HL-60 (cell line): ENCODE data around the gene RAET1L.
"Not testable (repeated sequence)": the region's sequence is repeated elsewhere in the genome, so short reads cannot be mapped to it uniquely, and the experiment has no call there.

ENCODE experiments used
- DNase-seq, 2 experiments: peaks; one replicate each; pipeline ENCODE4 v3.0.0-alpha.2; 2010 to 2020; ENCODE audit warnings: low read depth in 1 of 2, low spot score in 1 of 2
- H3K27ac ChIP-seq: fragments of 250-450 bp; sonication (Bioruptor Pico); replicated peaks from 2 replicates; pipeline ENCODE4 v1.5.1; 2020; ENCODE audit warnings: mild to moderate bottlenecking, moderate library complexity
- H3K27me3 ChIP-seq: fragments of 250-450 bp; sonication (Bioruptor Pico); 2 replicates; pipeline ENCODE4 v1.5.1; 2021; ENCODE audit warnings: mild to moderate bottlenecking, moderate library complexity; ENCODE audit not compliant: insufficient read depth, poor library complexity, severe bottlenecking
- H3K4me3 ChIP-seq: replicated peaks from 2 replicates; pipeline ENCODE4 v1.5.1; 2011; ENCODE audit warnings: mild to moderate bottlenecking, control low read depth, low read length; ENCODE audit not compliant: insufficient read depth
- CTCF ChIP-seq: IDR thresholded peaks from one replicate; pipeline ENCODE4 v1.5.1; 2011; ENCODE audit warnings: low read length, control low read depth, inconsistent platforms; ENCODE audit not compliant: insufficient read depth
- GABPA ChIP-seq: IDR thresholded peaks from 2 replicates; pipeline ENCODE4 v1.6.1; 2012; ENCODE audit warnings: low read depth
- POLR2AphosphoS5 ChIP-seq: IDR thresholded peaks from 2 replicates; pipeline ENCODE4 v1.6.1; 2012; ENCODE audit warnings: low read depth
- REST ChIP-seq: IDR thresholded peaks from 2 replicates; pipeline ENCODE4 v1.6.1; 2012; ENCODE audit warnings: low read depth; ENCODE audit not compliant: insufficient replicate concordance
- SPI1 ChIP-seq: IDR thresholded peaks from 2 replicates; pipeline ENCODE4 v1.6.1; 2012; ENCODE audit warnings: low read depth, mild to moderate bottlenecking, borderline replicate concordance
- long read RNA-seq: library from polyadenylated mRNA; unstranded; transcript quantifications from one replicate; pipeline ENCODE4 v2.0.0, GENCODE V29; 2020

The RAET1L gene
- long read RNA-seq: 0 reads

GRCh38 chr6:150025201-150025917 lies at the start of gene RAET1L:
RAET1L (minus strand) TSS chr6:150025532; CDS start chr6:150025471, 61 bp downstream.
- no peak within 1 kb of the TSS for H3K27ac ChIP-seq
- peaks cover 16% of the 10 kb centered on the region for H3K27me3 ChIP-seq
- no peak for DNase-seq
- no peak for TF ChIP-seq GABPA
- TF ChIP-seq REST: no peak
- no peak for TF ChIP-seq SPI1
- TF ChIP-seq CTCF: no peak
- TF ChIP-seq POLR2AphosphoS5: no peak
- H3K4me3 ChIP-seq: no peak within 1 kb of the TSS

GRCh38 chr6:150075034-150075421 lies 49.7 kb upstream of the RAET1L start:
- no peak for DNase-seq
- H3K27ac ChIP-seq: no peak overlapping the region
- H3K4me3 ChIP-seq: no peak overlapping the region
- H3K27me3 ChIP-seq: peaks cover 14% of the 10 kb centered on the region
- no peak for TF ChIP-seq POLR2AphosphoS5
- TF ChIP-seq CTCF: no peak

- DNase-seq, H3K4me3 ChIP-seq, H3K27ac ChIP-seq: not testable (repeated sequence)
- H3K27me3 ChIP-seq: peaks cover 16% of the 10 kb centered on the region
Observed at GRCh38 chr6:150074396-150075033, 49.2 kb upstream of the RAET1L start.

GRCh38 chr6:150072201-150072600 lies 46.9 kb upstream of the RAET1L start:
- no peak for TF ChIP-seq REST
- TF ChIP-seq POLR2AphosphoS5: no peak
- TF ChIP-seq SPI1: no peak
- TF ChIP-seq GABPA: no peak
- no peak for TF ChIP-seq CTCF
- no peak for DNase-seq
- peaks cover 29% of the 10 kb centered on the region for H3K27me3 ChIP-seq
- H3K4me3 ChIP-seq: no peak overlapping the region
- no peak overlapping the region for H3K27ac ChIP-seq
